Upper lobe of right lung (tissue), 1 donor: ENCODE data around the gene KLKB1. TPM values are rescaled to one million over a fixed set of nuclear protein-coding genes. Genes with fewer than 3 reads are reported as not detected.
A peak's percentile ranks its signal among the peaks of the same experiment; 100 is the strongest.

Experiments used
- ATAC-seq: fragments of 200-7000 bp; cut with Tn5 transposase; one replicate; pipeline ENCODE4 v1.9.1; 2020; ENCODE audit warnings: mild to moderate bottlenecking, moderate library complexity
- DNase-seq: peaks from one replicate; pipeline ENCODE4 v3.0.0-alpha.2; 2020
- H3K27ac ChIP-seq: fragments of 200-600 bp; one replicate; pipeline ENCODE4 v1.8.0; 2022
- H3K27me3 ChIP-seq: fragments of 200-600 bp; one replicate; pipeline ENCODE4 v1.8.0; 2022; ENCODE audit warnings: mild to moderate bottlenecking
- H3K36me3 ChIP-seq: fragments of 200-600 bp; one replicate; pipeline ENCODE4 v1.8.0; 2022
- H3K4me1 ChIP-seq: fragments of 200-600 bp; one replicate; pipeline ENCODE4 v1.8.0; 2022
- H3K4me3 ChIP-seq: fragments of 200-600 bp; one replicate; pipeline ENCODE4 v1.8.0; 2022; ENCODE audit warnings: mild to moderate bottlenecking
- H3K9me3 ChIP-seq: fragments of 200-600 bp; one replicate; pipeline ENCODE4 v1.8.0; 2022
- CTCF ChIP-seq: fragments of 200-600 bp; IDR thresholded peaks from one replicate; pipeline ENCODE4 v1.8.0; 2022; ENCODE audit warnings: antibody characterized with exemption
- intact Hi-C: fragments of 100-400 bp; cut with DNase I; formaldehyde crosslinking; loops from one replicate; pipeline ENCODE4 v1.11.0; 2022
- long read RNA-seq: library from polyadenylated mRNA; unstranded; transcript quantifications from one replicate; pipeline ENCODE4 v2.0.0, GENCODE V29; 2021
- total RNA-seq: library from RNA; stranded (reverse); fragmentation: NEBNext Ultra II Directional; extraction: Animal tissue kit (Norgen Biotek cat#: 25700); gene quantifications from one replicate; pipeline ENCODE4 v1.2.1, GENCODE V29; 2021
- donor health status: DM: no; HTN: yes; CAD: no; lungs with severe emphysema.

The KLKB1 gene
- total RNA-seq, result 1.5 TPM
- long read RNA-seq, result 0 reads

DNA sequence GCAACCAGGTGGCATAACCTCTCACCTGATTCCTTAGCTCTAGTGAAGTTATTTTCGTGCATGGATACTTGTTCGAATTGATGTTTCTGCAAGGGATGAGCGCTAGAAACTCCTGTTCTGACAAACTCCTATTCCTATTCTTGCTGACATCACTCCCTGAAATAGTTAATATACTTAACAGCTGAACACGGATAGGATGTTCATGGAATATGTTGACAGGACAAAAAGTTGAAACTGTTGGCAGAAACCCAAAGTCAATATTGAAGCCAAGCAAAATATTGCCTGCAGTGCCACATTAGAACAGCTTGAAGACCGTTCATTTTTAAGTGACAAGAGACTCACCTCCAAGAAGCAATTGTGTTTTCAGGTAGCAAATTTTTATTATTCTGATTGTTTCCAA is at the start of gene KLKB1:
KLKB1 (plus strand) TSS at position 287 of the 400 bp plus-strand sequence. CDS start 689 bp downstream, outside the sequence.
- intact Hi-C loops, result no loop called here
- Histone ChIP-seq H3K36me3 (no peaks in the 10 kb centered on the region), H3K4me1 (no peaks in the 10 kb centered on the region), H3K27me3 (no peaks in the 10 kb centered on the region), H3K27ac (no peak within 1 kb of the TSS), H3K4me3 (no peak within 1 kb of the TSS), H3K9me3 (no peaks in the 10 kb centered on the region)
- no peak for TF ChIP-seq CTCF
- DNase-seq, result no peak
- ATAC-seq, result no peak

GRCh38 chr4:186188107-186188506 is 39.2 kb upstream of the KLKB1 start:
- no peak overlapping the region for H3K4me3 ChIP-seq
- no peak for DNase-seq
- peaks cover 16% of the 10 kb centered on the region for H3K4me1 ChIP-seq
- intact Hi-C loops, result no loop called here
- no peak for ATAC-seq
- H3K9me3 ChIP-seq, result no peaks in the 10 kb centered on the region
- TF ChIP-seq CTCF, result no peak
- H3K27me3 ChIP-seq, result no peaks in the 10 kb centered on the region
- H3K27ac ChIP-seq, result no peak overlapping the region
- H3K36me3 ChIP-seq, result no peaks in the 10 kb centered on the region

DNA sequence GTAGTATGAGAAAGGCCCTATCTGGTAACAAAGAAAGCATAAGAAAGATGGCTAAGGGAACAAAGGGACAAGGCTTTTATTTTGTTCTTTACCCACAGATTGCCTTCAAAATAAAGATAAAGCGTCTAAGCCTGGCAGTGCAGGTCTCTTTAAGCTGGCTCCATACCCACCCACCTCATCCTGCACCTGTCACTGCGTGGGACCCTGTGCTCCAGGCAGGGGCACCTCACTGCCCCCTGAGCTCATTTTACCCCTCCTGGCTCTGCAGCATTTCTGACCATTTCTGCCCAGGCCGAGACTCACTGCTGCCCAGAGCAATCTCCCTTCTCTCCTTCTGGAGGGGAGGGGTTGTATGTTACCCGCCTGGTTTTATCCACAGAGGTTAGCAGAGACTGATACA is 37.7 kb upstream of the KLKB1 start:
- H3K4me3 ChIP-seq, result no peak overlapping the region
- ATAC-seq (no peak), DNase-seq (no peak)
- no peak for TF ChIP-seq CTCF
- intact Hi-C loops, result no loop called here
- no peaks in the 10 kb centered on the region for H3K27me3 ChIP-seq
- H3K36me3 ChIP-seq, result no peaks in the 10 kb centered on the region
- peaks cover 17% of the 10 kb centered on the region for H3K4me1 ChIP-seq
- no peaks in the 10 kb centered on the region for H3K9me3 ChIP-seq
- peak overlapping the region; percentile 98 for H3K27ac ChIP-seq

GRCh38 chr4:186190581-186191199 is 36.6 kb upstream of the KLKB1 start:
- DNase-seq, result peak; percentile 81
- no peaks in the 10 kb centered on the region for H3K9me3 ChIP-seq
- H3K4me1 ChIP-seq, result peaks cover 17% of the 10 kb centered on the region

DNA sequence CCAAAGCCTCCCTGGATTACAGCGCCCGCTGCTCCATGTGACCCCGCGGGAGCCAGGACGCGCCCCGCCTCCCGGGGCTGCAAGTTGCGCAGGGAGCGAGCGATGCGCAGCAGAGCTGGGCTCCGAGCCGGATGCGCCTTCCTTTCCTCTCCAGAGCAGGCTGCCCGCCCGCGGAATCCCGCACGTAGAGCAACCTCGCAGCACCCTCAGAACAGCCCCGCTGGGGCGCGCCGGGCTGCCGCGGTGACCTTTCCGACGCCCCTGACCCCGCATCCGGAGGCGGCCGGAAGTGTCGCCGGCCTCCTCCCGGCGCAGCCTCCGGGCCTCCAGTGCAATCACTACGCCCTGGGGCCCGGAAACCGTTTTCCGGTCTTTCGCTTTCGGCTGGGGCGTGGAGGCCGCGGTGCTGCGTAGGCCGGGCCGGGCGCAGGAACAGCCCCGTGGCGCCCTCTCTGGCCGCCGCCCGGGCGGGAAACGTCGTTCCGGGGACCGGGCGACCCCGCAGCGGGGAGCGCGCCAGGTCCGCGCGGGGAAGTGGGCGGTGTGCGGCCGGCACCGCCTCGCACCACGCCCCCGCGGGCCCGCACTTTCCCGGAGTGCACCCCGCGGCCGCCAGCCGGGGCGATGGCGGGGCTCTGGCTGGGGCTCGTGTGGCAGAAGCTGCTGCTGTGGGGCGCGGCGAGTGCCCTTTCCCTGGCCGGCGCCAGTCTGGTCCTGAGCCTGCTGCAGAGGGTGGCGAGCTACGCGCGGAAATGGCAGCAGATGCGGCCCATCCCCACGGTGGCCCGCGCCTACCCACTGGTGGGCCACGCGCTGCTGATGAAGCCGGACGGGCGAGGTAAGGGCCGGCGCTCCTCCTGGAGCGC is 35.9 kb upstream of the KLKB1 start, which contains the start of gene CYP4V2:
CYP4V2 (plus strand) TSS at position 368 of the 866 bp plus-strand sequence; CDS start at position 625, 257 bp downstream.
- ATAC-seq, result peak; percentile 95
- intact Hi-C loops, result no loop called here

More at GRCh38 chr4:186190581-186191199, 36.6 kb upstream of the KLKB1 start:
- no peaks in the 10 kb centered on the region for H3K27me3 ChIP-seq
- peak; percentile 61 for ATAC-seq
- H3K27ac ChIP-seq, result peak overlapping the region; percentile 98
- peak overlapping the region; percentile 88 for H3K4me3 ChIP-seq
- peak; percentile 4 for TF ChIP-seq CTCF
- intact Hi-C loops, result no loop called here
- no peaks in the 10 kb centered on the region for H3K36me3 ChIP-seq

More for the DNA sequence above, 35.9 kb upstream of the KLKB1 start, which contains the start of gene CYP4V2:
- Histone ChIP-seq H3K27me3 (no peaks in the 10 kb centered on the region), H3K27ac (peak within 1 kb of the TSS; percentile 98), H3K4me3 (peak within 1 kb of the TSS; percentile 88), H3K36me3 (peaks cover 4% of the 10 kb centered on the region), H3K9me3 (no peaks in the 10 kb centered on the region), H3K4me1 (peaks cover 17% of the 10 kb centered on the region)
- peak; percentile 94 for DNase-seq
- TF ChIP-seq CTCF, result peak; percentile 42
